Stimulated activated CD4-positive, alpha-beta T cell treated with anti-CD3 and anti-CD28 coated beads, TNF-alpha, amount 100 ng/mL, for 48 hours (primary cell): ENCODE results near the gene NSDHL.

ENCODE experiments used
- DNase-seq, 3 donors: peaks; one replicate each; pipeline ENCODE4 v3.0.0-alpha.2; 2020; ENCODE audit warnings: low read depth in 3 of 3

NSDHL gene

GRCh38 chrX:152913910-152914309 is 83.0 kb downstream of the NSDHL start:
- DNase-seq = no peak

- DNase-seq = no peak
Measured at GRCh38 chrX:152915541-152916241, 84.8 kb downstream of the NSDHL start.

GRCh38 chrX:152917656-152918579 is 87.1 kb downstream of the NSDHL start:
- DNase-seq = no peak

GRCh38 chrX:152918707-152919106 is 87.8 kb downstream of the NSDHL start:
- no peak for DNase-seq
